ENCODE measurements around the gene TTC22.

The TTC22 gene

GRCh38 chr1:54751426-54751825 lies 49.7 kb downstream of the TTC22 start:
- DNase-seq (ENCODE audit: low read depth in 2 of 2): no peak

- DNase-seq (ENCODE audit: low read depth in 2 of 2): no peak
These were observed 50.5 kb downstream of the TTC22 start for GRCh38 chr1:54750596-54750995.

GRCh38 chr1:54748094-54748835 lies 52.9 kb downstream of the TTC22 start:
- DNase-seq (ENCODE audit: low read depth in 2 of 2): no peak

GRCh38 chr1:54745864-54746263 lies 55.3 kb downstream of the TTC22 start:
- DNase-seq (ENCODE audit: low read depth in 2 of 2): no peak

GRCh38 chr1:54745274-54745673 lies 55.8 kb downstream of the TTC22 start:
- no peak for DNase-seq (ENCODE audit: low read depth in 2 of 2)

GRCh38 chr1:54744696-54745095 lies 56.4 kb downstream of the TTC22 start:
- no peak for DNase-seq (ENCODE audit: low read depth in 2 of 2)

GRCh38 chr1:54743416-54744226 lies 57.5 kb downstream of the TTC22 start:
- no peak for DNase-seq (ENCODE audit: low read depth in 2 of 2)

GRCh38 chr1:54742282-54742681 lies 58.8 kb downstream of the TTC22 start:
- DNase-seq (ENCODE audit: low read depth in 2 of 2): no peak

GRCh38 chr1:54741531-54741930 lies 59.6 kb downstream of the TTC22 start:
- DNase-seq (ENCODE audit: low read depth in 2 of 2): no peak

- no peak for DNase-seq (ENCODE audit: low read depth in 2 of 2)
These were observed 62.9 kb downstream of the TTC22 start for GRCh38 chr1:54738244-54738643.

GRCh38 chr1:54736685-54737084 lies 64.4 kb downstream of the TTC22 start:
- no peak for DNase-seq (ENCODE audit: low read depth in 2 of 2)
